HUES6 (cell line): ENCODE measurements around the gene SNRPA.
"Not testable (repeated sequence)": the region's sequence is repeated elsewhere in the genome, so short reads cannot be mapped to it uniquely, and the experiment has no call there.

ENCODE experiments used
- H3K27ac ChIP-seq: 2 replicates; pipeline ENCODE4 v1.7.0; 2013; ENCODE audit warnings: low read depth, mild to moderate bottlenecking, low read length, inconsistent platforms
- H3K27me3 ChIP-seq: 2 replicates; pipeline ENCODE4 v1.6.1; 2013; ENCODE audit warnings: low read length; ENCODE audit not compliant: control insufficient read depth, insufficient read depth
- H3K36me3 ChIP-seq: 2 replicates; pipeline ENCODE4 v1.6.1; 2013; ENCODE audit warnings: low read length; ENCODE audit not compliant: control insufficient read depth, insufficient read depth
- H3K4me1 ChIP-seq: 2 replicates; pipeline ENCODE4 v1.6.1; 2013; ENCODE audit warnings: low read length; ENCODE audit not compliant: control insufficient read depth, insufficient read depth
- H3K4me3 ChIP-seq: 2 replicates; pipeline ENCODE4 v1.5.1; 2013; ENCODE audit warnings: low read depth, low read length
- H3K9ac ChIP-seq: one replicate; pipeline ENCODE4 v1.6.1; 2013; ENCODE audit warnings: mild to moderate bottlenecking, low read length
- H3K9me3 ChIP-seq: 2 replicates; pipeline ENCODE4 v1.6.1; 2013; ENCODE audit warnings: low read depth, low read length; ENCODE audit not compliant: control insufficient read depth, insufficient read depth

SNRPA gene

DNA sequence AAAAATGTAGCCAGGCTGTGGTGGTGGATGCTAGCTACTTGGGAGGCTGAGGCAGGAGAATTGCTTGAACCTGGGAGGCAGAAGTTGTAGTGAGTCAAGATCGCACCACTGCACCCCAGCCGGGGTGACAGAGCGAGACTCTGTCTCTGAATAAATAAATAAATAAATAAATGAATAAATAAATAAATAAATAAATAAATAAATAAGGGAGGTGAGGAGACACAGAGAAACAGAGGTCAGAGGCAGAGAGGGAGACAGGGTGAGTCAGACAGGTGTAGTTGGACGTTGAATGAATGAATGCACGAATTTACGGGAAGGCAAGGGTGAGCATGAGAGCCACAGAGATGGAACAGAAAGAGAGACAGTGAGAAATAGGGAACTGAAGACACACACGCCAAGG is 30.1 kb downstream of the SNRPA start:
- Histone ChIP-seq H3K9ac (no peak overlapping the region), H3K9me3 (no peaks in the 10 kb centered on the region), H3K4me1 (peaks cover 8% of the 10 kb centered on the region), H3K4me3 (no peak overlapping the region), H3K27me3 (no peaks in the 10 kb centered on the region), H3K36me3 (peaks cover 2% of the 10 kb centered on the region; the same call in 1 of the 2 replicates), H3K27ac (no peak overlapping the region)

DNA sequence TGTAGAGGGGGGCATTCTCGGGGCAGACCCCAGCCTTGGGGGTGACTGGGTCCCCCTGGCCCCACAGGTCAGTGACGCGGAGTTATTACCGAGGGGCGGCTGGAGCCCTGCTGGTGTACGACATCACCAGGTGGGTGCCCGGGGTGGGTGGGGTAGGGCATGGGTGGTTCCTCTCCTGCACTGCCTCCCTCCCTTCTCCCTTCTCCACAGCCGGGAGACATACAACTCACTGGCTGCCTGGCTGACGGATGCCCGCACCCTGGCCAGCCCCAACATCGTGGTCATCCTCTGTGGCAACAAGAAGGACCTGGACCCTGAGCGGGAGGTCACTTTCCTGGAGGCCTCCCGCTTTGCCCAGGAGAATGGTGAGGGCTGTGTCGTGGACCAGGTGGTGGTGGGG is 32.7 kb downstream of the SNRPA start:
- H3K9me3 ChIP-seq: no peaks in the 10 kb centered on the region
- no peaks in the 10 kb centered on the region for H3K27me3 ChIP-seq
- no peak overlapping the region for H3K27ac ChIP-seq
- peaks cover 8% of the 10 kb centered on the region for H3K4me1 ChIP-seq
- peaks cover 2% of the 10 kb centered on the region; the same call in 1 of the 2 replicates for H3K36me3 ChIP-seq
- no peak overlapping the region for H3K9ac ChIP-seq
- no peak overlapping the region for H3K4me3 ChIP-seq

DNA sequence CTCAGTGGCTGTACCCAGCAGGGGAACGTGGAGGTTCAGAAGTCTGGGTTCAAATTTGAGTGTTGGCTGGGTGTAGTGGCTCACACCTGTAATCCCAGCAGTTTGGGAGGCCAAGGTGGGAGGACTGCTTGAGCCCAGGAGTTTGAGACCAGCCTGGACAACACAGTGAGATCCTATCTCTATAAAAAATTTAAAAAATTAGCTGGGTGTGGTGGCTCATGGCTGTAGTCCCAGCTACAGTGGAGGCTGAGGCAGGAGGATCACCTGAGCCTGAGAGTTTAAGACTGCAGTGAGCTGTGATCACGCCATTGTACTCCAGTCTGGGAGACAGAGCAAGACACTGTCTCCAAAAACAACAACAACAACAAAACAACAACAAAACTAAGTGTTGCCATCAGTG is 33.1 kb downstream of the SNRPA start:
- not testable (repeated sequence) for H3K27ac ChIP-seq, H3K36me3 ChIP-seq, H3K9ac ChIP-seq, H3K9me3 ChIP-seq, H3K4me3 ChIP-seq, H3K4me1 ChIP-seq, H3K27me3 ChIP-seq

DNA sequence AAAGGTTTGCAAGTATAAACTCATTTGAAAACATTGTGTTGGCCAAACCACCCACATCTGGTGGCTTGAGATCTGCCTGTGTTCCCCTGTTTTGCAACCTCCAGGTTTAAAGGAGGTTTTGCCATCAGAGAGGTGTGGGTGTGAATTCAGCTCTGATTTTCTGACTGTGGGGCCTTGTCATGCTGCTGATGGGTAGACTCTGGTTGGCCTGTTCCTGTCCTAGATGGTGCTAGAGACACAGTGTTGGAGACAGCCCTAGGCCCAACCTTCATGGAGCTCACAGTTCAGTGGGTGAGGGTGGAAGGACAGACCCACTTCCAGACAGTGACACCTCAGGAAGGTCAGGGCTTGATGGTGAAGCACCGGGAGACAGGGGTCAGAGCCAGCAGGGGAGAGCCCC is 34.5 kb downstream of the SNRPA start:
- Histone ChIP-seq H3K36me3 (peaks cover 2% of the 10 kb centered on the region; the same call in 1 of the 2 replicates), H3K4me1 (no peaks in the 10 kb centered on the region), H3K9me3 (no peaks in the 10 kb centered on the region), H3K27ac (no peak overlapping the region), H3K4me3 (no peak overlapping the region), H3K9ac (no peak overlapping the region), H3K27me3 (no peaks in the 10 kb centered on the region)

DNA sequence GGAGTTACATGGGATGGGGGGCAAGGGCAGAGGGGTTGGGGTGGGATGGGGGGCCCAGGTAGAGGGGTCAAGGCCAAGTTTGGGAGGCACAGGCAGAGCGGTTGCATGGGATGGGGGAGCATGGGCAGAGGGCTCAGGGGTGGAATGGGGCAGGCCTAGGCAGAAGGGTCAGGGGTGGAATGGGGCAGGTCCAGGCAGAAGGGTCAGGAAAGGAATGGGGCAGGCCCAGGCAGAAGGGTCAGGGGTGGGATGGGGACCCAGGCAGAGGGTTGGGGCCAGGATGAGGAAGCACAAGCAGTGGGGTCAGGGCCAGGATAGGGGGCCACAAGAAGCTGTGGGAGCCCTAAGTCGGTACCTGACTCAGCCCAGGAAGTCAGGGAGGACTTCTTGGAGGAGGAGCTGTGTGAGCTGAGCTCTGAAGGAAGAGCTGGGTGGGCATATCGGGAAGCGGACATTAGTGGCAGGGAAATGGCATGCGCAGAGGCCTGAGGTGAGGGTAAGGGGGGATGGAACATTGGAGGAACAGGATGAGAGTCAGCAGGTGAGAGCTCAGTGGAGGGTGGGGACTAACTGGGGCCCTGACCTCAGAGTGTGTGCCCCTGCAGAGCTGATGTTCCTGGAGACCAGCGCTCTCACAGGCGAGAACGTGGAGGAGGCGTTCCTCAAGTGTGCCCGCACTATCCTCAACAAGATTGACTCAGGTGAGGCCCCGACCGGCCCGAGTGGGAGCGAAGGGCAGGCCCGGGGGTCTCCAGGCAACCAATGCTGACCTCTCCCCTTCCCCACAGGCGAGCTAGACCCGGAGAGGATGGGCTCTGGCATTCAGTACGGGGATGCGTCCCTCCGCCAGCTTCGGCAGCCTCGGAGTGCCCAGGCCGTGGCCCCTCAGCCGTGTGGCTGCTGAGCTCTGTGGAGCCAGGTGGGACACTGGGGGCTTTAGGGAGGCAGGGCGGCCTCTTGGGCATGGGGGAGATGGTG is 35.3 kb downstream of the SNRPA start:
- Histone ChIP-seq H3K4me1 (no peaks in the 10 kb centered on the region), H3K4me3 (no peak overlapping the region), H3K9ac (no peak overlapping the region), H3K9me3 (no peaks in the 10 kb centered on the region), H3K36me3 (peaks cover 2% of the 10 kb centered on the region; the same call in 1 of the 2 replicates), H3K27ac (no peak overlapping the region), H3K27me3 (no peaks in the 10 kb centered on the region)

DNA sequence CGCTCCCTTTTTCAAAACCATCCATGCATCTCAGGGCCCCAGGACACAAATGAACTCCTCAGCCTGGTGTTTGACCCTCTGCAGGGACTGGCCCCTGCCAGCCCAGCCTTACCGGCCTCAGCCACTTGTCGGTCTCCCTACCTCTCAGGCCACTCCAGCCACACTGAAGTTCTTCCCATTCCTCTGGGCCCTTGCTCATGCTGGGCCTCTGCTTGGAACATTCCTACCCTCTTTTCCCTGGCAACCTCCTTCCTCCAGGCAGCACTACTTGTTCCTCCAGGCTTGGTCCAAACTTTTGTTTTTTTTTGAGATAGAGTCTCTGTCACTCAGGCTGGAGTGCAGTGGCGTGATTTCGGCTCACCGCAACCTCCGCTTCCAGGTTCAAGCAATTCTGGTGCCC is 40.3 kb downstream of the SNRPA start:
- no peaks in the 10 kb centered on the region for H3K27me3 ChIP-seq
- no peak overlapping the region for H3K27ac ChIP-seq
- H3K9me3 ChIP-seq: no peaks in the 10 kb centered on the region
- no peak overlapping the region for H3K4me3 ChIP-seq
- no peak overlapping the region for H3K9ac ChIP-seq
- peaks cover 3% of the 10 kb centered on the region; the same call in 1 of the 2 replicates for H3K36me3 ChIP-seq
- H3K4me1 ChIP-seq: no peaks in the 10 kb centered on the region

DNA sequence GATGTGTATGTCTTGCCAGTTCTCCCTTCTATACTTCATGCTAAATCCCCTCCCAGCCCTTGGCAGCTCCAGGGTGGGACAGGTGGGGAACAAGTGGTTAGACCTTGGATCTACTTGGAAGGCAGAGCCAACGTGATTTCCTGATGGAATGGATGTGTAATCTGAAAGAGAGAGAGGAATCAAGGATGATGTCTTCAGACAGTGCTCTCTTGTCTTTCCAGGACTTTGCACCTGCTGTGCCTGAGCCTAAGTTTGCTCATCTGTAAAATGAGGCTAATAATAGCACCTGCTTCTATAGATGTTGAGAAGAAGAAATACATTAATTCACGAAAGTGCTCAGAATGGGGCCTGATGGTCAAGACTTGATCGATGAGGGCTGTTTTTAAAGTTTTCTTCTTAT is 41.0 kb downstream of the SNRPA start:
- no peak overlapping the region for H3K27ac ChIP-seq
- H3K4me3 ChIP-seq: no peak overlapping the region
- H3K4me1 ChIP-seq: no peaks in the 10 kb centered on the region
- no peaks in the 10 kb centered on the region for H3K9me3 ChIP-seq
- H3K27me3 ChIP-seq: no peaks in the 10 kb centered on the region
- no peak overlapping the region for H3K9ac ChIP-seq
- peaks cover 3% of the 10 kb centered on the region; the same call in 1 of the 2 replicates for H3K36me3 ChIP-seq

DNA sequence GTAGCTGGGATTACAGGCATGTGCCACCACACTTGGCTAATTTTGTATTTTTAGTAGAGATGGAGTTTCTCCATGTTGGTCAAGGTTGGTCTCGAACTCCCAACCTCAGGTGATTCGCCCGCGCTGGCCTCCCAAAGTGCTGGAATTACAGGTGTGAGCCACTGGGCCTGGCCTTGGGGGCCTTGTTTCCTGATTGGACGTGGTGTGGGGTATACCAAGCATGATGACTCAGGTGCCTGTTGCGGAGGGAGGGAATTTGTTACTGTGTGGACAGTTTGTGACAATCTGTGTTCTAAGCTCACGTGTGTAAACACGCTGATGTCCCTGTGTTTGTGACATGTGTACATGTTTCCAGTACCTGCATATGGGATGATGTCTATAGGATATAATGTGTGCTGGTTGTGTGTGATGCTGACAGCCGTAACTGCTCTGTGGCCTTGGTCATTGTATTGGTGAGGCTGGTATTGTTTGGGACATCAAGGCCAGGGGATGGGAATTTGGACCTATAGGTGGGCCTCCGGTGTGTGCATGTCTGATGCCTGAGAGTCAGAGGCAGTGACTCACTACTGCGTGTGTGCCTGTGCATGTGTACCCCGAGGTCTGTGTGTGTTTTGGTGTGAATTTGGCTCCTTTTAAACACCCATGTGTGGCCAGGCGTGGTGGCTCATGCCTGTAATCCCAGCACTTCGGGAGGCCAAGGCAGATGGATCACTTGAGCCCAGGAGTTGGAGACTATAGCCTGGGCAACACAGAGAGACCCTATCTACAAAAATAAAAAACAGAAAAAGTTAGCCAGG is 46.4 kb downstream of the SNRPA start:
- H3K27ac ChIP-seq: no peak overlapping the region
- H3K4me1 ChIP-seq: peaks cover 25% of the 10 kb centered on the region
- H3K36me3 ChIP-seq: peaks cover 19% of the 10 kb centered on the region
- H3K9ac ChIP-seq: no peak overlapping the region
- no peaks in the 10 kb centered on the region for H3K9me3 ChIP-seq
- no peaks in the 10 kb centered on the region for H3K27me3 ChIP-seq
- H3K4me3 ChIP-seq: no peak overlapping the region

DNA sequence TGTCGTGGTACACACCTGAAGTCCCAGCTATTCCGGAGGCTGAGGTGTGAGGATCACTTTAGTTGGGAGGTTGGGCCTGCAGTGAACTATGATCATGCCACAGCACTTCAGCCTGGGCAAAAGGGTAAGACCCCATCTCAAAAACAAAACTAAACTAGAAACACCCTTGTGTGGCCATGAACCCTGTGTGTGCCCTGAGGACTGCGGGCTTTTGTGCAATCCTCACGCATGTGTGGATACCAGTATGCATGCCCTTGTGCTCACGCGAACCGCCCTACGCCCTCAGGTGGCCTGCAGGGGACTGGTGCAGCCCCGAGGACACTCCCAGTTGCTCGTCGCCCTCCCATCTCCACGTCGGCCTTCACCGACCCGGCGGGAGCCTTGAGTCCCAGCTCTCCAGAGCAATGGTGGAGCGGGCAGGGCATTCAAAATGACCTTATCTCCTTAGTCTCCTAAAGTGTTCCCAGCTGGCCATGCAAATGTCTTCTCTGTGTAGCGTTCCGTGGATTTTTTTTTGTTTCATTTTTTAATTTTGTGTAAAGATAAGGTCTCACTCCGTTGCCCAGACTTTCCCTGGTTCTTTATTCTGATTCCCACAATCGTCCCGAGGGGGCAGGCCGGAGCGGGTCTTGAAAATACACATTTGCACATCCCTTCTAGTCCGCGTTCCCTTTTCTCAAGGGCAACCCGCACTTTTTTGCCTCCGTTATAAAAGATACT is 47.1 kb downstream of the SNRPA start:
- Histone ChIP-seq H3K9ac (peak overlapping the region; percentile 77), H3K4me1 (peaks cover 32% of the 10 kb centered on the region), H3K27ac (peak overlapping the region; percentile 54), H3K36me3 (peaks cover 25% of the 10 kb centered on the region), H3K4me3 (peak overlapping the region; percentile 73), H3K9me3 (no peaks in the 10 kb centered on the region), H3K27me3 (no peaks in the 10 kb centered on the region)

DNA sequence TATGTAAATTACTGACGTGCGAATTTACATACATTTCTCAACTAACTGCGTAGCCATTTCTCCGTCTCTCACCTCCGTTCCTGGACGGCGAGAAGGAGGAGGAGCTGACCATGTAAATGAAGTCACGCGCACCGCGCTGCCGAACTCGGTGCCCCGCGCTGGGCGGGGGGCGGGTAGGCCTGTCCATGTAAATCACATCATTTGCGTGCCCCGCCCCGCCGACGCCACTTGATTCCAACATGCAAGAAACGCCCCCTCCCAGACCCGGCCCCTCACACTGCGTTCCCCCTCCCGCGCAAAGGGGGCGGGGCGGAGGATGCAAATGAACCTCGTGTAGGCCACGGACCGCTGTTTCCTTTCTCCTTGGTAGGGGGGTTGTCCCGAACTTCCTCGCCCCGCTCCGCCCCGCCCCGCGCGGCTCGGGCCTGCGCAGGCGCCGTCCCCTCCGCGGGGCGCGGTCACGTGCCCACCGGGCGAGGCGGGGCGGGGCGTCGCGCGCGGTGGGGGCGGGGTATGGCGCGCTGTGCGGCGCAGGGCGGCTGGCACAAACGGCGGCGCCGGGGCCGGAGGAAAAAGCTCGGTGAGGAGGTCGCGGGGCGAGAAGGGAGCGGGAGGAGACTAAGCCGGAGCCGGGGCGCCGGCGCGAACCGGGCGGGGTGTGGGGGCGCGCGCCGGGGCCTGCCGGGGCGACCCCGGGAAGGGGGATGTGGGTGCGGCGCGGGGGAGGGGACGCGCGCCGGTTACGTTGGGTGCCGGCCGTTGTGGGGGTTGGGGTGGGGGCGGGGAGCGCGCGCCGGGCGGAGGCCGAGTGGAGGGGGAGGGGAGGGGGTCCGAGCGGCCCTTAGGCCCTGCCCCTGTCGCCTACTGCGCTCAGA is 47.9 kb downstream of the SNRPA start, which contains the start of gene EGLN2:
Gene EGLN2 (plus strand): TSS at position 509 of the 875 bp plus-strand sequence. CDS start 1,382 bp downstream, outside the sequence.
- Histone ChIP-seq H3K27ac (peak within 1 kb of the TSS; percentile 94), H3K4me1 (peaks cover 39% of the 10 kb centered on the region), H3K9ac (peak within 1 kb of the TSS; percentile 94), H3K4me3 (peak within 1 kb of the TSS; percentile 91), H3K9me3 (no peaks in the 10 kb centered on the region), H3K36me3 (peaks cover 33% of the 10 kb centered on the region), H3K27me3 (no peaks in the 10 kb centered on the region)
